ENCODE data around the gene ATE1. TPM values are rescaled to one million over a fixed set of nuclear protein-coding genes. Genes with fewer than 3 reads are reported as not detected.

ATE1 gene
- total and polyA plus RNA-seq, 2 of the 4 experiments (the other 2 are of a cell fraction), result 6.4 to 27.8 TPM

- H3K18ac ChIP-seq (ENCODE audit: low read depth, low read length), result no peak overlapping the region
- H3K9me1 ChIP-seq (ENCODE audit: insufficient read depth, low read length), result no peaks in the 10 kb centered on the region
- no CpG with 5 or more reads among the region's 2 CpGs for WGBS, 2 experiments (ENCODE audit: extremely low coverage in 2 of 2, insufficient read length in 1 of 2)
- no peak overlapping the region for H4K8ac ChIP-seq (ENCODE audit: low read depth in 2 of 2, low read length in 2 of 2)
- no peaks in the 10 kb centered on the region for H4K20me1 ChIP-seq (ENCODE audit: insufficient read depth, low read length)
- H2AK9ac ChIP-seq (replicated peaks; ENCODE audit: low read depth, low read length, poor library complexity), result no peak overlapping the region
- no peaks in the 10 kb centered on the region for H3K9me3 ChIP-seq (ENCODE audit: control insufficient read depth, insufficient read depth, low read length)
- CTCF ChIA-PET, result no interaction called here
- no peak overlapping the region for H2AFZ ChIP-seq (replicated peaks; ENCODE audit: low read length, poor library complexity)
- no peak overlapping the region for H2BK5ac ChIP-seq (ENCODE audit: low read depth, low read length, poor library complexity, severe bottlenecking)
- H2BK20ac ChIP-seq (ENCODE audit: low read depth, low read length), result no peak overlapping the region
- no peak overlapping the region for H3K23ac ChIP-seq (ENCODE audit: low read depth, low read length)
- H2BK120ac ChIP-seq (ENCODE audit: low read depth, low read length), result no peak overlapping the region
- DNase-seq (no peak), ATAC-seq (ENCODE audit: low read depth) (no peak)
- no peak overlapping the region for H3K4ac ChIP-seq (ENCODE audit: low read depth, low read length)
- 0 out of 2 replicates have a peak, but pooled peaks cover 3% of the 10 kb centered on the region for H3K36me3 ChIP-seq (ENCODE audit: control insufficient read depth, insufficient read depth, low read length)
- in situ Hi-C loops (cut with MboI; ENCODE audit: low sequenced_read_pairs) (no loop called here), intact Hi-C loops (cut with micrococcal nuclease) (no loop called here), dilution Hi-C loops (cut with HindIII; ENCODE audit: low sequenced_read_pairs, unreplicated experiment) (no loop called here)
- H3K4me3 ChIP-seq (ENCODE audit: insufficient read depth, low read depth, low read length), result no peak overlapping the region
- H3K27me3 ChIP-seq (ENCODE audit: control insufficient read depth, insufficient read depth, low read length), result no peaks in the 10 kb centered on the region
- no peak overlapping the region for H2AK5ac ChIP-seq (ENCODE audit: low read depth, low read length)
- H3K9ac ChIP-seq (ENCODE audit: low read depth, low read length), result no peak overlapping the region
- TF ChIP-seq SMC3 (IDR thresholded peaks at IDR 0.05; ENCODE audit: low read depth, low read length) (no peak), CEBPB (IDR thresholded peaks at IDR 0.05; ENCODE audit: low read depth, low read length) (no peak), MXI1 (IDR thresholded peaks at IDR 0.05; ENCODE audit: borderline replicate concordance, low read depth, low read length) (no peak), CTCF (conservative IDR thresholded peaks at IDR 0.05; ENCODE audit: low read depth, low read length) (no peak), NFE2L2 (IDR thresholded peaks at IDR 0.05; ENCODE audit: low read depth, low read length) (no peak), FOS (IDR thresholded peaks at IDR 0.05; ENCODE audit: low read depth, low read length) (no peak), USF2 (IDR thresholded peaks at IDR 0.05; ENCODE audit: low read depth, low read length) (no peak), BHLHE40 (IDR thresholded peaks at IDR 0.05; ENCODE audit: low read depth, low read length) (no peak), ELK1 (IDR thresholded peaks at IDR 0.05; ENCODE audit: borderline replicate concordance, low read depth, low read length) (no peak), RAD21 (IDR thresholded peaks at IDR 0.05; ENCODE audit: low read length) (no peak), POLR2A (IDR thresholded peaks at IDR 0.05; ENCODE audit: low read depth, low read length) (no peak), MAFK (IDR thresholded peaks at IDR 0.05; ENCODE audit: low read depth, low read length) (no peak), RFX5 (IDR thresholded peaks at IDR 0.05; ENCODE audit: low read depth, low read length) (no peak)
- no peak overlapping the region for H2BK15ac ChIP-seq (ENCODE audit: low read depth, low read length)
- no peak overlapping the region for H3K4me2 ChIP-seq (ENCODE audit: low read depth, low read length)
- H3K27ac ChIP-seq (ENCODE audit: insufficient read depth, low read length), result no peak overlapping the region
- H3K79me1 ChIP-seq (ENCODE audit: low read depth in 1 of 2, low read length in 2 of 2), result no peaks in the 10 kb centered on the region
- no peak overlapping the region for H4K5ac ChIP-seq (ENCODE audit: low read depth, low read length)
- no TSS peak for BruUV-seq (replicated peaks)
- POLR2A ChIA-PET (ENCODE audit: unreplicated experiment), result no interaction called here
- H3K4me1 ChIP-seq (ENCODE audit: control insufficient read depth, insufficient read depth, low read length), result peaks cover 2% of the 10 kb centered on the region
- no peak overlapping the region for H4K91ac ChIP-seq (ENCODE audit: insufficient read depth, low read depth, low read length)
- H3K14ac ChIP-seq (replicated peaks; ENCODE audit: low read depth, low read length), result no peak overlapping the region
- no peak overlapping the region for H3K56ac ChIP-seq (ENCODE audit: extremely low read depth, insufficient read depth, low read length)
Measured at GRCh38 chr10:121803611-121804010, 124.2 kb downstream of the ATE1 start.
